ENCODE data around the gene SENP8.

The SENP8 gene

GRCh38 chr15:72160696-72161245 is 42.6 kb downstream of the SENP8 start:
- no peak overlapping the region for H3K4me3 ChIP-seq (ENCODE audit: control insufficient read depth, low read depth, low read length)
- TF ChIP-seq CTCF (IDR thresholded peaks at IDR 0.05; ENCODE audit: control insufficient read depth, insufficient read depth, low read depth, low read length, missing control alignments) = no peak
- DNase-seq (ENCODE audit: low read depth) = no peak

GRCh38 chr15:72161361-72162132 is 43.3 kb downstream of the SENP8 start:
- H3K4me3 ChIP-seq (ENCODE audit: control insufficient read depth, low read depth, low read length) = no peak overlapping the region
- no peak for DNase-seq (ENCODE audit: low read depth)
- no peak for TF ChIP-seq CTCF (IDR thresholded peaks at IDR 0.05; ENCODE audit: control insufficient read depth, insufficient read depth, low read depth, low read length, missing control alignments)

- DNase-seq (ENCODE audit: low read depth) = no peak
- no peak for TF ChIP-seq CTCF (IDR thresholded peaks at IDR 0.05; ENCODE audit: control insufficient read depth, insufficient read depth, low read depth, low read length, missing control alignments)
- H3K4me3 ChIP-seq (ENCODE audit: control insufficient read depth, low read depth, low read length) = no peak overlapping the region
Observed at GRCh38 chr15:72162569-72162968, 44.4 kb downstream of the SENP8 start.

GRCh38 chr15:72163719-72164118 is 45.5 kb downstream of the SENP8 start:
- DNase-seq (ENCODE audit: low read depth) = no peak
- no peak for TF ChIP-seq CTCF (IDR thresholded peaks at IDR 0.05; ENCODE audit: control insufficient read depth, insufficient read depth, low read depth, low read length, missing control alignments)
- H3K4me3 ChIP-seq (ENCODE audit: control insufficient read depth, low read depth, low read length) = no peak overlapping the region

- TF ChIP-seq CTCF (IDR thresholded peaks at IDR 0.05; ENCODE audit: control insufficient read depth, insufficient read depth, low read depth, low read length, missing control alignments) = no peak
- DNase-seq (ENCODE audit: low read depth) = no peak
- no peak overlapping the region for H3K4me3 ChIP-seq (ENCODE audit: control insufficient read depth, low read depth, low read length)
Observed at GRCh38 chr15:72166716-72167417, 48.7 kb downstream of the SENP8 start.

GRCh38 chr15:72167445-72167844 is 49.2 kb downstream of the SENP8 start:
- no peak for TF ChIP-seq CTCF (IDR thresholded peaks at IDR 0.05; ENCODE audit: control insufficient read depth, insufficient read depth, low read depth, low read length, missing control alignments)
- H3K4me3 ChIP-seq (ENCODE audit: control insufficient read depth, low read depth, low read length) = no peak overlapping the region
- no peak for DNase-seq (ENCODE audit: low read depth)
